Fibroblast of lung (primary cell): Measurements from ENCODE around the gene ACVR2B.

Experiments used
- CTCF ChIP-seq, 2 donors: IDR thresholded peaks in 1 of 2; conservative IDR thresholded peaks in 1 of 2; 1 replicate in 1 of 2; 2 replicates in 1 of 2; pipeline ENCODE4 v1.5.1; 2011 to 2012; ENCODE audit warnings: low read length in 2 of 2, control low read depth in 1 of 2, inconsistent platforms in 1 of 2, low read depth in 1 of 2, mild to moderate bottlenecking in 1 of 2
- EZH2 ChIP-seq: IDR thresholded peaks from 2 replicates; pipeline ENCODE4 v1.5.1; 2012; ENCODE audit warnings: low read length, control low read depth, mild to moderate bottlenecking; ENCODE audit errors: missing control alignments

DNA sequence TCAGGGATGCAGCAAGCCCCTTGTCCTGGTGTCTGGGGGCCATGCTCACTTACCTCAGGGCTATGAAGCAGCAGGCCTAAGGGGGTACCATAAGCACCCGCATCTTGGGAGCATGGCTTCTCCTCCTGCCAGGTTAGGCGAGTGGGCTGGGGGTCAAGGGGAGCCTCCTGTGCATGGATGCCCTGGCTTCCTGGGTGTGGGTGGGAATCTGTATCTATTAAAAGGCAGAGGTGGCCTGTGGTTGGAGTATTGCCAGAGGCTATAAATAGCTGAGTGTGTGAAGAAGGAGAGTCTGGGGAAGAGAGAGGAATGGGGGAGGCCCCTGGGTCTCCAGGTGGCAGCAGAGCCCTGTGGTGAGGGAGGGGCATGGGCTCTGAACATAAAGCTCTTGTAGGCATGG lies 19.5 kb downstream of the ACVR2B start:
- no peak for TF ChIP-seq CTCF (conservative IDR thresholded peaks at IDR 0.05 in 1 of 2, IDR thresholded peaks at IDR 0.05 in 1 of 2; ENCODE audit: low read depth in 1 of 2, low read length in 2 of 2)
- TF ChIP-seq EZH2: no peak
